ENCODE measurements around the gene FAM53B.
A peak's percentile ranks its signal among the peaks of the same experiment; 100 is the strongest.

Gene FAM53B

DNA sequence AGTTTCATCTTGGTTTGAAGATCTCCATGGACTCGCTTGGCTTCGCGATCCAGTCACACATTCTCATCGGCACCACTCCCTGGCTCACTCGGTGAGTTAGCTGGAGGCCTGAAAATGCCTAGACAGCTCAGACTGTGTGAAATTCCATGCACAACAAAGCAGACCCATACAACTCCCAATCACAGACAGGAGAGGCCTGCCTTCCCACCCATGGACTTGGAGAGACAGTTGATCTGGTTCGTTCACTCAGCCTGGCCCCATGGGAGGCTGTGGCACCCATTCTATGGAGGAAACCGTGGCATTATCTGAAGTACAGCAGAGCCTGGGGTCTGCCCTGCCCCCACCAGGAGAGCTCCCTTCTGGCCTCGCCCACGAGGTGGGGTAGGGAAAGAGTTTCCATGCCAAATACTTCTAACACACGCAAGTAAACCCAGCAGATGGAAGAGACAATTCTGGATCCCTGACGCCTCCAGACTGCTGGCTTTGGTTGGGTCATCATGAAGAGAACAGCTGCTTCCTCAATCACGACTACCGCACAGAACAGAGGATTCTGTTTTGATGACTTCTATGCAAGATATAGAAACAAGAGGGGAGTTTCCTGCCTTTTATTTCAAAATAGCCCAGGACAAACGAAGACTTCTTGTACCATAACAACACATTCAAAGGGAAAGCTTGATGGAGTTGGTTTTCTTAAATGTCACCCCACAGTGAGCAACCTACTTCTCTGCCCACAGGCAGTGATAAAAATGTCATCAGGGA, 15.9 kb downstream of the FAM53B start:
- no peak for DNase-seq (ENCODE audit: low read depth in 2 of 2, low spot score in 1 of 2)

DNA sequence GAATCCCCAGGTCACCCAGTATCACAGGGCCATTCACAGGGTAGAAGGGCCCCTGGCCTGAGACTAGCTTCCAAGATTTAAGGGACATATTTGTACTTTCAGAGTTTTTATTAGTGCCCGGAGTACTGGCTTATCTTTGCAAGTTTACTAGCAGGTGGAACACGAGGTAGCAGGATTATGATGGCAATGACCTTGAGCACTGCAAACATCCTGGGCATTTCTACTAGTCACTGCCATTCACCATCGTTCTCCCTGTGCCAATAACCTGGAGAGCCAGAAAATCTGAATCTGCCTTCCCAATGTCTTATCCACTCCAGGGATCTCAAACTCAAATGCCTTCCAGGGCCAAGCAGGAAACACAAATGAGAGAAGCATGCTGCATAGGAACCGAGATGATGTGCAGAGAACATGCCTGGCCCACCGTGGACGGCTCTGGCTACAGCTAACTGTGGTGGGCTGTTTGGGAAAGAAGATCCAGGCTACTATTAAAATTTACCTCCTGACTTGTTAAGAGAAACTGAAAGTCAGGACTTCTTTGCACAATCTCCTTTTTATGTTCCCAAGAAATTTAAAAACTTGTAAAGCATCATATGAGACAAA, 16.7 kb downstream of the FAM53B start:
- DNase-seq (ENCODE audit: low read depth in 2 of 2, low spot score in 1 of 2), result no peak

DNA sequence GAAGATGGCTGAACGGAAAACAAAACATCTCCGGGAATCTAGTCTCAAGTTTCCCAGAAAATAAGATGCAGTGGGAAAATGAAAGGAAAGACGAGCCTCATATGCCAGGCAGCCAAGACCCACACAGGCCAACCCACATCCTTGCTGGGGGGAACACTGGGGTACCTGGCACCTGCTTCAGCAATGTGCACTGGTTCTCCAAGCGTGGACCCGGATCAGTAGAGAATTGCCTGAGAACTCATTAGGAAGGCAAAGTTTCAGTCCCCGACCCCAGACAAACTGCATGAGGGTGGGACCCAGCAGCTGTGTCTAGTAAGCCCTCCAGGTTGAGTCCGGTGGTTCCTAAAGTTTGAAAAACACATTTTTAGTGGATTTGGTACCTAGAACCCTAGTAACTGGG, 18.4 kb downstream of the FAM53B start:
- DNase-seq (ENCODE audit: low read depth in 2 of 2, low spot score in 1 of 2), result no peak

DNA sequence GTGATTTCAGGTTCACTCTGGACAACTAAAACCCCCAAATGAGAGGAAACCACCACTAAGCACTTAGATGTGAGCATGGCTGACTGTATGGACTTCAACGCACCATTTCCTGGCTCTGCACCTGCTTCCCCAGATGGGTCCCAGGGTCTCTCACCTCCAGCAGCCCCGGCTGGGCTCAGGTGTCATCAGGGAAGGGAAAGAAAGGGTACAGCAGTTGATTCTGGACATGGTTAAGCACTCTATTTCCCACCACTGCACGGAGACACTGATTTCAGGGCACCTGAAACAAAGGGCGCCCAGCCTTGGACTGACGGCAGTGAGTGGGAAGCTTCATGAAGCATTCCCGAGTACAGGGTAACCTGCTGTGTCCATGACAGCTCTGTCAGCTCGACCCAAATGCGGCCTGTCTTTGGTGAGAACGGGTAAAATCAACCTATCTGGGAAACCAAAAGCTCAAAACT, 19.0 kb downstream of the FAM53B start:
- no peak for DNase-seq (ENCODE audit: low read depth in 2 of 2, low spot score in 1 of 2)

DNA sequence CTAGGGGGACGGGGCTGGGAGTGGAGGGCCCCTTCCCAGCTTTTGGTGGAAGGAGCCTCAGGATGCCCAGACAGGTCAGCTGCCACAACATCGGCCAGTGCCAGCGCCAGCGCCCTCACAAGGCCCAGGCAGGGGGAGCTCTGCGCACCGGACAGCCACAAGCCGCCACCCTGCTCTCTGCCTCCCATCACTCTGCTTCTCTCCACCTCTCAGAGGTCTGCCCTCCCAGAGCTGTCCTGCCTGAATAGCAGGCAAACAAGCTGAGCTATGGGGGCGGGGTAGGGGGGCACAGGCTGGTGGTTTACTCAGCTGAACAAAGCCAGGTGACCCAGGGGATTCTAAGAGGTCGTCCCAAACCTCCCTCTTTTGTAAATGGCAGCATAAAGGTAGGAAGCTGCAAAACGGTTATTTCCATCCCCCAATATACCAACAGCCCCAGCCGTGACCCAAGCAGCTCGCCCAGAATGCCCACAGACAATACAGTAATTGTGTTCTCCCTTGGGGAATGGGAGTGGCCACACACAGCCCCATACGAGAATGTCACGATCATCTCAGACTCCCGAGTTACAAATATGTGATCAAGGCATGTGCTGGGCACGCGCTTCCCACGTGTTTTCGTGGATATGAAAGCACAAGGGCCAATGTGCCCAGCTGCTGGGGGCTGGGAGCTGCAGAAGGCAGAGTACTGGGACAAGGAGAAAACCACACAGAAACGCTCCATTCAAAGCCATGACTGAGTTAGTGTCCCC, 19.7 kb downstream of the FAM53B start:
- no peak for DNase-seq (ENCODE audit: low read depth in 2 of 2, low spot score in 1 of 2)

DNA sequence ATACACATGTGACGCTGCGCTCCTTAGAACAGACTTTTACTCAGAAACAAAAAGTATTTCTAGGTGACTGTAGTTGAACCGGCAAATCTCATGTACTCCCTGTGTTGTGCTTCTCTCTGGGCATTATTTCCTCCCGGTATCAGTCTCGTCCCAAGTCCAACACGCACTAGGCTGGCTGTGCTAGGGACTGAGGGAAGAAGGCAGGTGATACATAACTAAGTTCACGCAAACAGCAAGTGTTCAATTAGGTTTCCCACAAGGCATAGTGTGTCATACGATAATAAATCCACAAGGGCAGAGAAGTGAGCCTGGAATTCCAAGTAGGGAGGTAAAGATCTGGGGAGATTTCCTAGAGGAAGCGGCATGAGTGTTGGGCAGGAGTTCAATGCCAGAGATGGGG, 20.4 kb downstream of the FAM53B start:
- no peak for DNase-seq (ENCODE audit: low read depth in 2 of 2, low spot score in 1 of 2)

DNA sequence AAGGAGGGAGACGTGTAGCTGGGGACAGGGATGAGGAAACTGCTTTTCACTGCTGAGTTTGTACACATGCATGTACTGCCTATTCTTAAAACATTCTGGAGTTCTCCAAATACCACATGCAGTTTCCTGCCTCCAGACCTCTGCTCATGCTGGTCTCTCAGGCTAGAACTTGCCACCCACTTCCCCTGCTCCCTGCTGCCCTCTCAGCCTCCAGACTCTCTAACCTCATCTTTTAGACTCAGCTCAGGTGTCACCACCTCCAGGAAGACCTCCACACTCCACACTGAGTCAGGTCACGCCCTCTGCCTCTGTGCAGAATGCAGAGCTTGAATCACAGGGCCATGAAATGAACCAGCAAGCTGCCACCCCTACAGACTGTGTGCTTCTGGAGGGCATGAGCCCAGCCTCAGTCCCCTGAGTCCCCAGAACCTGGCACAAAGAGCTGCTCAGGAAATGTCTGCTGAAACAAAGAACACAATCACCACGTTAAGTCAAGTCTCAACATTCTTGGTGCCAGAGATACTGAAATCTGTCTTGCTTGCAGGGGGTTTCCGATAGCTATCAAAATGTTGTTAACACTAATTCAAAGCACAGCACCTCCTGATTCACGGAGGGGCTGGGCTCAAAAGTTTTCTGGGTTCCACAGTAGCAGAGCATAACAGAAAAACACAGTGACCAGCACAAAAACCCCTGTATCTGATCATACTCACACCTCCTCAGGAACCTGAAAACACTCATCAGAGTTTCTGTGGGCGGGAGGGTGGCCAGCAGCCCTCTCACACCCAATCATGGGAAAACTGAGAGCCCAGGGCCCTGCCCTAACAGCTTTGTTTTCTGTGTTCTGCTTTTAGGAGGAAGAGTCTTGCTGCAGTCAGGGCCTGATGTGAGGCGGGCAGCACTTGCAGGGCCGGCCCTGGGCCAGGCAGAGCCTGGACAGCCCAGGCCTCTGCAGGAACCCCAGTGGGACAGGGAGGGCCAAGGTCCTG, 21.1 kb downstream of the FAM53B start:
- DNase-seq (ENCODE audit: low read depth in 2 of 2, low spot score in 1 of 2), result no peak

DNA sequence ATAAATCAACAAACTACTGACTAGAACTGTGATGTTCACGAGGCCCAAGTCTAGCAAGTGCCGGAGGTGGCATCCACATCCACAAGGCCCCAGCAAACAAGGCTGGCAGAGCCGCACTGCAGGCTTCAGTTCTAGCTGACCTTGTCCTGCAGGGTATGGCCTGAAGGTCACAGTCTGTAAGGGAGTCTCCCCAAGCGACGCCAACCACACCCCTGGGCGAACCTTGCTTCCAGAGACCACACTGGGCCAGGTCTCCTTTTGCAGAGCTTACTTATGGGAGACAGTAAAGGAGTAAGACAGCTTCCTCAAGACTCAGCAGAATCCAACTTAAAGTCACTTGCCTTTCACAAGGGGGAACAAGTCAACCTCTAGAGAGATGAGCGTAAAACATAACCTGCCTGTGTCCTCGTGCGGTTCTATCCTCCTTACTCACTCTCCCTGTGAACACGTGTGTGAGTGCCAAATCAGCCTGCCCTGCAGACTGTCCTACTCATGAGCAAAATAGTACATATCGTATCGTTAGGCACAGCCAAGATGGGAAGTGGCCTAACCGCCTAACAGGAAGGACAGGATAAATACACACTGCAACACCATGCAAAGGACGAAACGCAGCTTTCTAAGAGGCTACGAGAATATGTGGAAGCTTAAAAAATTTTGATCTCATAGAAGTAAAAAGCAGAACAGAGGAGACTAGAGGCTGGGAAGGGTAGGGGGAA, 22.7 kb downstream of the FAM53B start:
- no peak for DNase-seq (ENCODE audit: low read depth in 2 of 2, low spot score in 1 of 2)

DNA sequence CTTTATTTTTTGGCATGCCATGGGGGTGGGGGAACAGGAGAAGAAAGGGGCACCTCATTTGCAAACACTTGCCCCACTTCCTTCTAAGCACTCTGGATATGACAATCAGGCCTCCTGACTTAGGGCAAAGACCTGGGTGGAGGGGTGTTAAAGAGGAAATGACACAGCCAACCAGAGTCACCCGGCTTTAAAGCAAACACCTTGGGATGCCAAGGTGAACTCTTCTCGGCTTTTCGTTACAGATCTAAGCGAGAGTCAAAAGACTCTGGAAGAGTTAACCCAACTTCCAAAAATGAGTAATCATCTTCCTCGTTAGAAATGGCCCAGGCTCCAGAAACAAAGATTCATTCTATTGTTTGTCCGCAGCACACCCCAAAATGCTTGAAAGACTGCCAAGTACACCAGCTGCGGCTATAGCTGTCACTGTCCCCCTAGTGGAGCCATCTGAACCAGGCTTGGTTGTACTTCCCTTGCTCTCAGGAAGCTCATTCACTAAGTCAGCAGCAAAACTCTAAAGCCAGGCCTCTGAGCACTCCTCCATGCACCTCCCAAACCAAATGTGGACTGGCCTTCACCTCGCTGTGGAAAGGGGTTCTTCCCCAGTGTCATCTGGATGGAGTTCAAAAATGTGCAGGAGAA, 24.8 kb downstream of the FAM53B start:
- peak; percentile 44 to 50 for DNase-seq (ENCODE audit: low read depth in 2 of 2, low spot score in 1 of 2)

DNA sequence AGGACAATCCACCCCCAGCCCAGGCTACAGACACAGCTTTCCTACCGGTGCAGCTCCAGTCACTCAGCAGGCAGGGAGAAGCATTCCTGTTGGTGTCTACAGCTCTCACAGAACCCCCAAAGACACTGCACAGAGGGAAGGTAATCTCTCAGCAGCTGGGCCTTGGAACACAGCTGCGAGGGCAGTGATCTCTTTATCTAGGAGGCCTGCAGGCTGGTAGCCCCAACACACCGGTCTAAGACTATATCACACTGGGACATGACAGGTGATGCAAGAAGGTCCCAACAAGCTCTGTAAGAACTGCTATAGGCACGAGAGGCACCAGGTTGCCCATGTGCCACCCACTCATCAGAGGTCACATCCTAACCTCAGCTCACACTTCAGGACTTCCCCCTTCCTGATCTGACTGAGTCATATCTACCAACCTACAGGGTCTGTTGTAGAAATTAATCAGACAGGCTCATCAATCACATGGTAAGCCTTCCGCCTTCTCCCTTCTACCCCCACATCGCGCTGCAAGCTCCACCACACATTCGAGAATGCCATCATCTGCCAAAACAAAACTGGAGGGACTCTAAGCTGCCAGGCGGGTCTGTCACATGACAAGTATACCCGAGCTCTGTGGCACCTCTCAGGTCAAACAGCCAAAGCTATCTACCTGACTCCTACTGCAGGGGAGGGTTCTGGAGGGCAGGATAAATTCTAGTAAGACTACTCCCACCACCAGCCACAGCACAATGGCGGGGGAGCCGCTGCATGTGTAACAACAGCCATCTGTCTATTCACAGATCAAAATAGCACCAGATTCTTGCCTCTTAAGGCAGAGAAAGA, 26.1 kb downstream of the FAM53B start:
- DNase-seq (ENCODE audit: low read depth in 2 of 2, low spot score in 1 of 2), result peak; percentile 47 to 58

DNA sequence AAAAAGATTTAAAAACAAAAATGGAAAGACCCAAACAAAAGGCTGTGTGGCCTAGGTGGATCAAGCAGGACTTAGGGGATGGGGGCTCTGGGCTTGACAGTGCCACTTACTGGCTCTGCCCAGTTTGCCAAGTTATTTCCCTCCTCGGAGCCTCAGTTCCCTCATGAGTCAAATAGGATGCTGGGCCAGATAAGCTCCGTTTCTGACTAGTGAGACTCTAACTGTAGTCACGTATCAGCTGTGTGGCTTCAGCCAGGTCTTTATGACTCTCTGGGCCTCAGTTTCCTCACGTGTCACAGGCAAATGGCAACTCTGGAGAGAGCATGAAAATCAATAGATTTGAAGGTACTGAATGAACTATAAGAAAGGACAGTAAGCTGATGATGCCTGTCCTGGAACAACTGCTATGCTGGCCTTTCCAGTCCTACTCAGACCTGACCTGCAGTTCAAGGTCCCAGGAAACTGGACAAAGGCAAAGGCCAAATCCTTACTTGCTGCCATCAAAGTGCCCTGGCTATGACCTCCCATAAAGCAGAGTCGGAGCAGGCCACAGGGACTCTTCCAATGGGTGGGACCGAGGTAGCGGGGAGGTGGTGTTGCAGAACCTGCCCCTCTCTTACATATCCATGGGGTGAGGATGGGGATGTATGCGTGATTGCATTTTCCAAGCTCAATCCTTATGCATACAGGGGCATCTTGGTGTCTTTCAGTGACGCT, 27.0 kb downstream of the FAM53B start:
- no peak for DNase-seq (ENCODE audit: low read depth in 2 of 2, low spot score in 1 of 2)

DNA sequence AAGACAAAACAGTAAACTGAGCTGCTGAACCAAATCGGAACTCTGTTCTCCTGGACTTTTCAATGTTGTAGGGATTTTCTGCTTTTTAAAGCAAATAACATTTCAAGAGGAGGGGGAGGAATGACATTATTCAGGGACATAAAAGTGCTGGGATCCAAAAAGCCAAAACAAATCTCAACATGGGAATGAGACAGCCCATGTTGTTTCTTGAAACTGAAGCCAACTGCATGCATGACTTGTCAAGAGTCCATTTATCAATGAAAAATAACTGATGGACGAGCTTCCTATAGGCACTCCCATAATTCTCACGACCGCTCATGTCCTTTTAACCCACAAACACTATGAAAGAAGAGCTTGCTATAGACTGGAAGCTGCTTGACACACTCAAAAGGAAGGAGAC, 27.8 kb downstream of the FAM53B start:
- no peak for DNase-seq (ENCODE audit: low read depth in 2 of 2, low spot score in 1 of 2)

DNA sequence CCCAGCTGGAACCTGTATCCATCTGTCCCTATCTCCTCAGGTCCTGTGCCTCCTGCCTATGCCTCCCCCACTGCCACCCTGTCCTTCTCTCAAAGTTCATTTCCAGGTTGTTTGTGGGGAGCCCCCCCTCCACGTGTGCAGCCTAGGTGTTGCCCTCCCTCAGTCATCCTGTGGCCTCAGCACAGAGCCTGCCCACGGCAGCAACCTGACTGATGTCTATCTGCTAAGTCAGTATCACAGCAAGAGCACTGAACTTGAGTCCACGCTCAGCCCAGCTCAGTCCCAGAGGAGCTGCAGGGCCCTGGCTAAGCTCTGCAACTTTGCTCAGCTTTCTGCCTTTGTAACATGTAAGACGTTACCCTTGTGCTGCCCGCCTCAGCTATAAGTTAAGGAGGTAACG, 28.7 kb downstream of the FAM53B start:
- DNase-seq (ENCODE audit: low read depth in 2 of 2, low spot score in 1 of 2), result no peak

DNA sequence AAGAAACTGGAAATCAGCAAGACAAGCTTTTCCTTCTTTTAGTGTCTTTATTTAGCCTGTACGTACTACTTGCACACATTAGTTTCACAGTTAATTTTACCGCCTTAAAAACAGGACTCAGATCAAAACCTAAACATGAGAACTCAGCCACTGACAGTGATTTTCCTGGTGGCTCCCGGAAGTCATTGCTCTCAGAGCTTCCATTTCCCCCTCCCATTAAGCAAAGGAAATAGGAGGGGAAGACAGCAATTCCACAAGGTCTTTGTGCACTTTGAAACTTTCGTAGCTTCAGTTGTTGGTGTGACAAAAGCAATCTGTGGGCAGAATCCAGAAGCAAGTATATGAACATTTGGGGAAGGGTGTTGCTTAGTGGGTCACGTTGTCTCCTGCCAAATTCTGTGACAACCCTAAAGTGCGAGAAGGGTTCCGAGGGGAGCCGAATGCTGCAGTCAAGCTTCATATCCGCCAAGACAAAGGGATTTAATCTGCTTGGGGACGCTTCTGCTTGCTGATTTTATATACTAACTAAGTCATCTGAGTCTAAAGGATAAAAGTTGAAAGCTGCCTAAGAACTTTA, 30.4 kb downstream of the FAM53B start:
- DNase-seq (ENCODE audit: low read depth in 2 of 2, low spot score in 1 of 2), result no peak

DNA sequence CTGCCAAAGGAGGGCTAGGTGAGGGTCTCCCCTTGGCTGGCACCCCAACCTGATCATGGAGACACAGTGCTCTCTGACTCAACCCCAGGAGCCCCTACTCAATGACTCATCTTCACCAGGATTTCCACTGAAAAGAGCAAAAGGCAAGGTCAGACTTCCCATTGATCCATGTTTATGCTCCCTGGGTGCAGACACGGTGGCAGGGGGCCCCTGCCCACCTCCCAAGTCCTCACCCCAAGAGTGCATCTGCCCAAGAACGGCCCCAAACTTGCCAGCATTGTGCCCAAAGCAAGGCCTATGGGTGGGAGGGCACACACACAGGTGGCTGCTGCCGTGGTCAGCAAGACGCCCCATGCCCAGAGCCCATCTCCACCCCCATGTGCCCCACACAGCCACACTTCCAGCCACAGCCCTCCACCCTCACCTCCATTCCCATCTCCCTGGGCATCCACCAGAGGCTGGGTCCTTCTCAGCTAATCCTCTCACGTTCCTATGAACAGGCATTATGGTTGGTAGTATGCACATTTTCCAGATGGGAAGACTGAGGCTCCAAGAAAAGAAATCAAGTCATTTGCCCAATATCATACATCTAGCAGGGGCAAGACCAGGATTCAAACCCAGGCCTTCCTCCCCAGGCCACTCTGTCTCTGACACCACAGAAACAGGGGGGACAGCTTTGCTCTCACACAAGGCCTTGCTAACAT, 31.3 kb downstream of the FAM53B start:
- no peak for DNase-seq (ENCODE audit: low read depth in 2 of 2, low spot score in 1 of 2)

DNA sequence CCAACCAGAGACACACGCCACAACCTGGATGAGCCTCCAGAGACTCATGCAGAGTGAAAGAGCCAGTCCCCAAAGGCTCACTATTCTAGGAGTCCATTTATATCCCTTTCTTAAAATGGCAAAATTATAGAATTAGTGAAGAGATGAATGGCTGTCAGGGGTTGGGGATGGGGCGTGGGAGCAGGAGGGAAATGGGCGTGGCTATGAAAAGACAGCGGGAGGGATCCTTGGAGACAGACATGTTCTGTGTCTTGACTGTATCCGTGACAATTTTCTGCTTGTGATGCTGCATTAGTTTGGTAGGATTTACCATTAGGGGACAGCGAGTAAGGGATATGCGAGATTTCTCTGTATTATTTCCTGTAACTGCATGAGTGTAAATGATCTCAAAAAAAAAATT, 33.0 kb downstream of the FAM53B start:
- DNase-seq (ENCODE audit: low read depth in 2 of 2, low spot score in 1 of 2), result no peak

DNA sequence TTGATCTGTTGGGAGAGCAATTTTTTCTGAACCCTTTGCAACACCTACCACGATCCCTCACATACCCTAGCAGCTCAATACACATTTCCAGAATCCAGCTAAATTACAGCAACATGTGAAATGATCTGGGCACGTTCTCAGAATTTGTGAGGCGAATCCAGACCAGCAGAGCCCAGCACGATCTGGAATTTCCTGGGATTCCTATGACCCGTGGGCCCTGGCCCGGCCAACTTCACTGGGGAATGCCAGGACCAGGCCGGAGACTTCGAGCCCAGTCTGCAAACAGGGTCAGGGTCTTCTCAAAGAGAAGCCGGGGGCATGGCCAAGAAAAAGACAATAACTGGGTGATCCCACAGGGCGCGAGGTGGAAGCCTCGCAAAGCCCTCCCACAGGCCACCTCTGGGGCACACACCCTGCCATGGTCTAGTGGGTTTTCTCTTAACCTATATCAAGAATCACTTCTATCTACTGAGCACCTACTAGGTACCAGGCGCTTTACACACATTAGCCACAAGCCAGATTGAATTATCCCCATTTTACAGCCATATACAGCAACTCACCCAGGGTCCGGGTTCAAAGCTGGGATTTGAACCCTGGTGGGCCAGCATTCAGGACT, 33.8 kb downstream of the FAM53B start:
- DNase-seq (ENCODE audit: low read depth in 2 of 2, low spot score in 1 of 2), result no peak

All from stimulated activated CD8-positive, alpha-beta memory T cell treated with anti-CD3 and anti-CD28 coated beads, Interleukin-4, amount 100 ng/mL, for 1 hour (primary cell).